Panc1 (cell line): ENCODE measurements around the gene COL6A2. TPM values are rescaled to one million over a fixed set of nuclear protein-coding genes. Genes with fewer than 3 reads are reported as not detected.

Experiments
- ATAC-seq: fragments of 200-7000 bp; cut with Tn5 transposase; 2 replicates; pipeline ENCODE4 v1.9.1; 2020; ENCODE audit warnings: mild to moderate bottlenecking, moderate library complexity
- BruUV-seq: library from RNA; stranded (reverse); fragments of 400-500 nt; replicated peaks from 2 replicates; lab custom pipeline; 2021; lab: Mats Ljungman, UMichigan
- CTCF ChIA-PET: fragments of 300-600 bp; sonication (Branson Sonifier 250); formaldehyde crosslinking; loops from one replicate; lab custom pipeline; 2022; ENCODE audit warnings: antibody characterized with exemption; lab: Charles Lee
- POLR2A ChIA-PET: fragments of 300-600 bp; sonication (Branson Sonifier 250); formaldehyde crosslinking; loops from one replicate; lab custom pipeline; 2022; ENCODE audit warnings: antibody characterized with exemption; lab: Charles Lee
- DNase-seq: peaks from one replicate; pipeline ENCODE4 v3.0.0-alpha.2; 2010; ENCODE audit warnings: low read depth, low spot score
- H3K27ac ChIP-seq: 2 replicates; pipeline ENCODE4 v1.5.1; 2011; ENCODE audit warnings: mild to moderate bottlenecking, low read length, inconsistent platforms
- H3K27me3 ChIP-seq: fragments of 200-500 bp; sonication (Bioruptor generic); 2 replicates; pipeline ENCODE4 v1.6.0; 2014; ENCODE audit warnings: low read length, inconsistent platforms; ENCODE audit not compliant: control insufficient read depth, insufficient read depth
- H3K36me3 ChIP-seq: fragments of 200-500 bp; sonication (Bioruptor generic); 2 replicates; pipeline ENCODE4 v1.5.1; 2014; ENCODE audit warnings: inconsistent platforms, mild to moderate bottlenecking, low read length, moderate library complexity; ENCODE audit not compliant: control insufficient read depth, insufficient read depth
- H3K4me1 ChIP-seq: 2 replicates; pipeline ENCODE4 v1.5.1; 2011; ENCODE audit warnings: inconsistent platforms, mild to moderate bottlenecking, low read length, moderate library complexity; ENCODE audit not compliant: control insufficient read depth, insufficient read depth
- H3K4me3 ChIP-seq, 2 experiments: 2 replicates each; pipeline ENCODE4 v1.5.1; 2011 to 2012; ENCODE audit warnings: low read depth in 2 of 2, low read length in 2 of 2, mild to moderate bottlenecking in 2 of 2, inconsistent platforms in 1 of 2, moderate library complexity in 1 of 2
- H3K9me3 ChIP-seq: fragments of 200-500 bp; sonication (Bioruptor generic); 2 replicates; pipeline ENCODE4 v1.5.1; 2014; ENCODE audit warnings: low read depth, mild to moderate bottlenecking, inconsistent platforms, low read length, moderate library complexity; ENCODE audit not compliant: control insufficient read depth, insufficient read depth
- CTCF ChIP-seq: fragments of 450-650 bp; IDR thresholded peaks from 2 replicates; pipeline ENCODE4 v1.5.1; 2017; ENCODE audit warnings: mild to moderate bottlenecking
- POLR2AphosphoS5 ChIP-seq: IDR thresholded peaks from 2 replicates; pipeline ENCODE4 v1.6.1; 2012; ENCODE audit warnings: mild to moderate bottlenecking, low read depth, low read length, moderate library complexity
- SIN3A ChIP-seq: IDR thresholded peaks from 2 replicates; pipeline ENCODE4 v1.6.1; 2012; ENCODE audit warnings: low read depth, mild to moderate bottlenecking, low read length, moderate library complexity, borderline replicate concordance; ENCODE audit not compliant: insufficient read depth
- TCF7L2 ChIP-seq: IDR thresholded peaks from 2 replicates; pipeline ENCODE4 v1.6.1; 2011; ENCODE audit warnings: mild to moderate bottlenecking, low read depth, low read length, inconsistent platforms
- in situ Hi-C: cut with HindIII; loops from 2 replicates; pipeline ENCODE4 v1.10.0; 2016; ENCODE audit warnings: low sequenced_read_pairs, low pct_unique_long_range_greater_than_20kb
- intact Hi-C: fragments of 100-400 bp; cut with micrococcal nuclease; formaldehyde crosslinking; loops from one replicate; pipeline ENCODE4 v1.10.0; 2022; ENCODE audit not compliant: unreplicated experiment
- total RNA-seq: library from RNA; stranded (reverse); gene quantifications from one replicate; pipeline ENCODE4 v1.2.1, GENCODE V29; 2021; ENCODE audit not compliant: unreplicated experiment
- TF ChIP-seq, protein P1 (sequence below), 2 experiments: IDR thresholded peaks; 2 replicates each; pipeline ENCODE4 v1.6.1; 2011 to 2012; ENCODE audit warnings: low read depth in 2 of 2, control low read depth in 1 of 2, low read length in 1 of 2, mild to moderate bottlenecking in 1 of 2, moderate library complexity in 1 of 2; ENCODE audit not compliant: insufficient read depth in 1 of 2

Gene COL6A2
- total RNA-seq, 1 experiment from 2014 or later, result 29.9 TPM

- TF ChIP-seq, protein P1, sequence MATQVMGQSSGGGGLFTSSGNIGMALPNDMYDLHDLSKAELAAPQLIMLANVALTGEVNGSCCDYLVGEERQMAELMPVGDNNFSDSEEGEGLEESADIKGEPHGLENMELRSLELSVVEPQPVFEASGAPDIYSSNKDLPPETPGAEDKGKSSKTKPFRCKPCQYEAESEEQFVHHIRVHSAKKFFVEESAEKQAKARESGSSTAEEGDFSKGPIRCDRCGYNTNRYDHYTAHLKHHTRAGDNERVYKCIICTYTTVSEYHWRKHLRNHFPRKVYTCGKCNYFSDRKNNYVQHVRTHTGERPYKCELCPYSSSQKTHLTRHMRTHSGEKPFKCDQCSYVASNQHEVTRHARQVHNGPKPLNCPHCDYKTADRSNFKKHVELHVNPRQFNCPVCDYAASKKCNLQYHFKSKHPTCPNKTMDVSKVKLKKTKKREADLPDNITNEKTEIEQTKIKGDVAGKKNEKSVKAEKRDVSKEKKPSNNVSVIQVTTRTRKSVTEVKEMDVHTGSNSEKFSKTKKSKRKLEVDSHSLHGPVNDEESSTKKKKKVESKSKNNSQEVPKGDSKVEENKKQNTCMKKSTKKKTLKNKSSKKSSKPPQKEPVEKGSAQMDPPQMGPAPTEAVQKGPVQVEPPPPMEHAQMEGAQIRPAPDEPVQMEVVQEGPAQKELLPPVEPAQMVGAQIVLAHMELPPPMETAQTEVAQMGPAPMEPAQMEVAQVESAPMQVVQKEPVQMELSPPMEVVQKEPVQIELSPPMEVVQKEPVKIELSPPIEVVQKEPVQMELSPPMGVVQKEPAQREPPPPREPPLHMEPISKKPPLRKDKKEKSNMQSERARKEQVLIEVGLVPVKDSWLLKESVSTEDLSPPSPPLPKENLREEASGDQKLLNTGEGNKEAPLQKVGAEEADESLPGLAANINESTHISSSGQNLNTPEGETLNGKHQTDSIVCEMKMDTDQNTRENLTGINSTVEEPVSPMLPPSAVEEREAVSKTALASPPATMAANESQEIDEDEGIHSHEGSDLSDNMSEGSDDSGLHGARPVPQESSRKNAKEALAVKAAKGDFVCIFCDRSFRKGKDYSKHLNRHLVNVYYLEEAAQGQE (IDR thresholded peaks at IDR 0.05; ENCODE audit: insufficient read depth in 1 of 2, low read depth in 2 of 2, low read length in 1 of 2), result no peak
- TF ChIP-seq POLR2AphosphoS5 (no peak), SIN3A (no peak), TCF7L2 (no peak), CTCF (no peak)
- ChIA-PET CTCF (no interaction called here), POLR2A (no interaction called here)
- Histone ChIP-seq H3K9me3 (no peaks in the 10 kb centered on the region), H3K4me3 (no peak overlapping the region), H3K36me3 (no peaks in the 10 kb centered on the region), H3K27me3 (no peaks in the 10 kb centered on the region), H3K27ac (no peak overlapping the region), H3K4me1 (no peaks in the 10 kb centered on the region)
- no peak for ATAC-seq
- intact Hi-C loops, result no loop called here
- BruUV-seq, result no TSS peak
- DNase-seq, result no peak
- in situ Hi-C loops, result no loop called here
Observed at GRCh38 chr21:46108827-46109312, 11.0 kb downstream of the COL6A2 start.

DNA sequence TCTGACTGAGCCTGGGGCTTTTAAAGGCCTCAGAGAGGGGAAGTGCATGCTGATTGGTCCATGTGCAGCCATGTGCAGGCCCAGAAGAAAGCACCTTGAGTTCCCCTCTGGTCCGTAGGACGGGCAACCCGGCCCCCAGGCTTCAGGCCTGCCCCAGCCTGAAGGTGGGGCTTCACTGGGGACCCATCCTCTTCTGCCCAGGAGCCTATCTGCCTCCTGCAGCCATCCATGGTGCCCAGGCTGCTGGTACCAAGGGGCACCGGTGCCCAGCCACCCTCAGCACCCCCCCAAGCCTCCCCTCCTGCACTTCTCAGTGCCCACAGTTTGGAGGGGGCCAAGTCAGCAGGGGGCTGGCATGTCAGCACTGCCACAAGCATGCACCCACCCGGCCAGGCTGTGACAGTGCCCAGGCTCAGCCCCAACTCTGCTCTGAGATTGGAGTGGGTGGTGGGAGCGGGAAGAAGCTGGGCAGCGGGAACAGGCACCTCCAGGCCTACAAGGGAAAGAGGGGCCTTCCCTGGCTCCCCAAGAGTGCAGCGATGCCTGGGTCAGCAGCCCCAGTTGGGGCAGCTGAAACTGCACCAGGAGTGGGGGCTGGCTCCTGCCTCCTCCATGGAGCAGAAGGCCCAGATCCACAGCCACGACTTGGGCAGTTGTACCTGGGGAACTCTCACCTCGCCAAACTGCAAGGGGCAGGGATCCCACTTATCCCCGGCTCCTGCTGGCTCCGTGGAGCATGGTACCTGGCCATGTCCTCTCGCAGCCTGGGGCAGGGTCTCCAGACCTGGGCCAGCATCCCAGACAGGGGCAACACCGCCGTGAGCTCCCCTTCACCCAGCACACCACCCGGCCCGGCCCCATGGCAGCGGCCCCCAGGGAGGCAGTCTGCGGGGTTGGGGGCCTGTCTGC lies 11.7 kb downstream of the COL6A2 start:
- in situ Hi-C loops (no loop called here), intact Hi-C loops (no loop called here)
- no peak overlapping the region for H3K4me3 ChIP-seq
- no peaks in the 10 kb centered on the region for H3K4me1 ChIP-seq
- TF ChIP-seq, protein P1 (IDR thresholded peaks at IDR 0.05; ENCODE audit: insufficient read depth in 1 of 2, low read depth in 2 of 2, low read length in 1 of 2), result no peak
- TF ChIP-seq SIN3A (no peak), TCF7L2 (no peak), CTCF (no peak), POLR2AphosphoS5 (no peak)
- H3K27ac ChIP-seq, result no peak overlapping the region
- DNase-seq (no peak), ATAC-seq (no peak)
- no peaks in the 10 kb centered on the region for H3K36me3 ChIP-seq
- POLR2A ChIA-PET, result no interaction called here
- no peaks in the 10 kb centered on the region for H3K27me3 ChIP-seq
- CTCF ChIA-PET, result no interaction called here
- H3K9me3 ChIP-seq, result no peaks in the 10 kb centered on the region
- BruUV-seq, result no TSS peak
